ENCODE measurements around the gene LRRC47. TPM values are rescaled to one million over a fixed set of nuclear protein-coding genes. Genes with fewer than 3 reads are reported as not detected.
"Not testable (repeated sequence)": the region's sequence is repeated elsewhere in the genome, so short reads cannot be mapped to it uniquely, and the experiment has no call there.

Gene LRRC47
- total RNA-seq, 1 experiment from 2014 or later = 65.1 TPM

- H3K4ac ChIP-seq (ENCODE audit: low read depth, low read length) = no peak overlapping the region
These were observed 15.3 kb upstream of the LRRC47 start for GRCh38 chr1:3811595-3811911.

GRCh38 chr1:3810149-3810761, 14.0 kb upstream of the LRRC47 start:
- not testable (repeated sequence) for H3K4ac ChIP-seq (ENCODE audit: low read depth, low read length); H4K20me1 ChIP-seq (ENCODE audit: control insufficient read depth, insufficient read depth, insufficient read length); H3K9ac ChIP-seq (ENCODE audit: extremely low read depth, insufficient read length, low read length); H3K4me2 ChIP-seq (ENCODE audit: insufficient read depth, insufficient read length, low read length); H3K23me2 ChIP-seq (ENCODE audit: insufficient read length, low read depth, low read length, poor library complexity, severe bottlenecking); H2BK5ac ChIP-seq (ENCODE audit: insufficient read length, low read length); H3K18ac ChIP-seq (ENCODE audit: insufficient read length, low read depth, low read length); H2BK12ac ChIP-seq (ENCODE audit: insufficient read length, low read depth, low read length); H3K56ac ChIP-seq (ENCODE audit: insufficient read length, low read depth, low read length); H3K27ac Mint-ChIP-seq; H2AFZ ChIP-seq (ENCODE audit: low read length); H3K79me1 ChIP-seq (ENCODE audit: insufficient read depth, low read depth, low read length, poor library complexity, severe bottlenecking); H2AK5ac ChIP-seq (ENCODE audit: insufficient read length, low read length); H4K8ac ChIP-seq (replicated peaks; ENCODE audit: insufficient read length, low read depth, low read length); DNase-seq; H3K23ac ChIP-seq (ENCODE audit: insufficient read length, low read depth, low read length); H2BK20ac ChIP-seq (ENCODE audit: low read depth, low read length, poor library complexity, severe bottlenecking); H3K14ac ChIP-seq (ENCODE audit: insufficient read depth, low read length); H2BK120ac ChIP-seq (ENCODE audit: low read depth, low read length, poor library complexity, severe bottlenecking); H3K4me1 ChIP-seq (ENCODE audit: insufficient read depth, low read length); H4K5ac ChIP-seq (ENCODE audit: insufficient read length, low read depth, low read length); H3K27me3 ChIP-seq (ENCODE audit: insufficient read depth, low read length); H3K4me1 Mint-ChIP-seq; H2BK15ac ChIP-seq (ENCODE audit: low read depth, low read length); H4K91ac ChIP-seq (ENCODE audit: insufficient read length, low read depth, low read length); H3K27ac ChIP-seq (ENCODE audit: insufficient read length, low read depth, low read length); H3T11ph ChIP-seq (ENCODE audit: low read length); H3K4me3 Mint-ChIP-seq; H3K79me2 ChIP-seq (ENCODE audit: insufficient read depth, low read length)
- peaks cover 8 to 12% (median 10%) of the 10 kb centered on the region in 3 experiments for H3K36me3 Mint-ChIP-seq (ENCODE audit: insufficient read depth in 1 of 3, low read depth in 3 of 3)
- peaks cover 10% of the 10 kb centered on the region for H3K9me3 ChIP-seq (ENCODE audit: control insufficient read depth, low read depth, low read length)
- peaks cover 14% of the 10 kb centered on the region for H3K27me3 Mint-ChIP-seq (ENCODE audit: low read depth)
- peaks cover 35 to 36% of the 10 kb centered on the region in 2 experiments for H3K9me3 Mint-ChIP-seq
- WGBS (ENCODE audit: extremely low coverage, insufficient read length, low lambda C conversion rate) = no CpG with 5 or more reads among the region's 9 CpGs

More at GRCh38 chr1:3811595-3811911, 15.3 kb upstream of the LRRC47 start:
- Histone ChIP-seq H3K14ac (ENCODE audit: insufficient read depth, low read length) (no peak overlapping the region), H3K9ac (ENCODE audit: extremely low read depth, insufficient read length, low read length) (no peak overlapping the region), H3K18ac (ENCODE audit: insufficient read length, low read depth, low read length) (no peak overlapping the region), H2AFZ (ENCODE audit: low read length) (no peak overlapping the region), H3K56ac (ENCODE audit: insufficient read length, low read depth, low read length) (no peak overlapping the region), H2BK5ac (ENCODE audit: insufficient read length, low read length) (no peak overlapping the region), H4K5ac (ENCODE audit: insufficient read length, low read depth, low read length) (no peak overlapping the region), H2BK12ac (ENCODE audit: insufficient read length, low read depth, low read length) (no peak overlapping the region), H3K9me3 (ENCODE audit: control insufficient read depth, low read depth, low read length) (no peaks in the 10 kb centered on the region), H3K4me2 (ENCODE audit: insufficient read depth, insufficient read length, low read length) (no peak overlapping the region), H4K8ac (replicated peaks; ENCODE audit: insufficient read length, low read depth, low read length) (no peak overlapping the region), H3K79me2 (ENCODE audit: insufficient read depth, low read length) (no peaks in the 10 kb centered on the region), H3K4me1 (ENCODE audit: insufficient read depth, low read length) (no peaks in the 10 kb centered on the region), H2BK15ac (ENCODE audit: low read depth, low read length) (no peak overlapping the region), H4K20me1 (ENCODE audit: control insufficient read depth, insufficient read depth, insufficient read length) (no peaks in the 10 kb centered on the region), H3T11ph (ENCODE audit: low read length) (no peak overlapping the region), H2AK5ac (ENCODE audit: insufficient read length, low read length) (no peak overlapping the region), H3K23me2 (ENCODE audit: insufficient read length, low read depth, low read length, poor library complexity, severe bottlenecking) (no peaks in the 10 kb centered on the region), H2BK20ac (ENCODE audit: low read depth, low read length, poor library complexity, severe bottlenecking) (no peak overlapping the region), H3K27ac (ENCODE audit: insufficient read length, low read depth, low read length) (no peak overlapping the region), H3K27me3 (ENCODE audit: insufficient read depth, low read length) (no peaks in the 10 kb centered on the region), H3K23ac (ENCODE audit: insufficient read length, low read depth, low read length) (no peak overlapping the region), H4K91ac (ENCODE audit: insufficient read length, low read depth, low read length) (no peak overlapping the region), H3K79me1 (ENCODE audit: insufficient read depth, low read depth, low read length, poor library complexity, severe bottlenecking) (no peaks in the 10 kb centered on the region), H2BK120ac (ENCODE audit: low read depth, low read length, poor library complexity, severe bottlenecking) (no peak overlapping the region)
- Mint-ChIP-seq H3K9me3 (peaks cover 23 to 24% of the 10 kb centered on the region in 2 experiments), H3K27me3 (ENCODE audit: low read depth) (peaks cover 12% of the 10 kb centered on the region), H3K4me1 (peaks cover 6 to 7% of the 10 kb centered on the region in 2 experiments), H3K36me3 (ENCODE audit: insufficient read depth in 1 of 3, low read depth in 3 of 3) (peaks cover 3 to 5% (median 3%) of the 10 kb centered on the region in 3 experiments; a peak in 6 of 7 replicates), H3K4me3 (no peak overlapping the region), H3K27ac (no peak overlapping the region; a peak in 1 of 7 replicates)
- DNase-seq = no peak
- no peak for TF ChIP-seq CTCF (conservative IDR thresholded peaks at IDR 0.05)
- no CpG with 5 or more reads among the region's 2 CpGs for WGBS (ENCODE audit: extremely low coverage, insufficient read length, low lambda C conversion rate)
